SKM-1 (cell line): ENCODE data around the gene FRMPD3.
"Not testable (repeated sequence)": the region's sequence is repeated elsewhere in the genome, so short reads cannot be mapped to it uniquely, and the experiment has no call there.

Experiments
- DNase-seq: peaks from one replicate; lab custom pipeline; 2025; ENCODE audit not compliant: unreplicated experiment; lab: John Stamatoyannopoulos, UW

FRMPD3 gene

DNA sequence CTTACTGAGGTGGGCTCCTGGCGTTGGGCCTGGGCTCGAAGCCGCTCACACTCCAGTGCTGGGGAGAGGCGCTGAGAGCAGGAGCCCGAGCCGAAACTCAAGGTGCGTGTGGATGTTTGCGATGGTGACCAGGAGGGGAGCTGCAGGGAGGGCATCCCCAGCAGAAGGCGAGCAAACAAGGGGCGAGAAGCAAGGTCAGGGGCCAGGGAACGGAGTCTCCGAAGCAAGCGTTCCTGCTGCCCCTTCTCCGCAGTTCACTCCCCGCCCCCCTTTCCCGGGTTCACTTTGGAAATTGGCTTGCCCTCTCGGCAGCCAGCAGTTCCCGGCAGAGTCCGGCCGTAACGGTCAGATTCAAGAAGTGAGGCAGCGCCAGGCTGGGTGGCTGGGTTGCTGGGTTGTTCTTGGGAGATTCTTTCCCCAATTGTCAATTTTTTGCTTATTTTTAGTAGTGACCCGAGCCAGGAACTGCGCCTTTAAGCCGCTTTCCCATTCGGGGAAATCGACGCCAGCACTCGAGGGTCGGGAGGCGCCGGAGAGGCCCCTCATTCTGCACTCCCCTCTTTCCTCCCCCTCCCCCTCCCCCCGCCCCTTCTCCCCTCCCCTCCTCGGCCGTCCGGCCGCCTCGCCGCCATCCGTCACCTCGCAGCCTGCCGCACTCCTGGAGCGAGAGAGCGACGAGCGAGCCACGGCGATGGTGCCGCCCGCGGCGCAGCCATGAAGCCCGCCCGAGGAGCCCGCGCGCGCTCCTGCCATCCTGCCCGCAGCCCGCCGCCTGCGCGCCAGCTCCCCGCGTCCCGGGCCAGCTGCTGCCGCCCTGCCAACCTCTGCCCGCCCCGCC, at the start of gene FRMPD3:
TSS of gene FRMPD3 (plus strand) at position 655 of the 838 bp plus-strand sequence. CDS start 76,937 bp downstream, outside the sequence.
- DNase-seq, result peak; percentile 10

DNA sequence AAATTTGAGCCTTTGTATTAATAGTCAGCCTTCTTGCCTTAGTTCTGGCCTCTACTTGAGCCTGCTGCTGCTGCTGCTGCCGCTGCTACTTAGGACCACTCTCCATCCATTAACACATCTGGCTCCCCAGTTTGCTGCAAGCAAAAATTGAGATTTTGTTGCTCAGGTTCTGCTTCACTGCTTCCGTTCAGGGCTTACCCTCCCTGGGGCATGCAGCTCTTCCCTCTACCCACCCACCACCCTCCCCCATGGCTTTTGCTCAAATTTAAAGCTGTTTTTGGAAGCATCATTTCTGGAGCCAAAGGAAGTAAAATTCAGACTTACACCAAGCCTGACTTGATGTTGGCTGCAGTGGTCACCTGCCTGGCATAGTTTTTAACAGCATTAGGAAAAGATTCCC, 28.9 kb upstream of the FRMPD3 start:
- no peak for DNase-seq

DNA sequence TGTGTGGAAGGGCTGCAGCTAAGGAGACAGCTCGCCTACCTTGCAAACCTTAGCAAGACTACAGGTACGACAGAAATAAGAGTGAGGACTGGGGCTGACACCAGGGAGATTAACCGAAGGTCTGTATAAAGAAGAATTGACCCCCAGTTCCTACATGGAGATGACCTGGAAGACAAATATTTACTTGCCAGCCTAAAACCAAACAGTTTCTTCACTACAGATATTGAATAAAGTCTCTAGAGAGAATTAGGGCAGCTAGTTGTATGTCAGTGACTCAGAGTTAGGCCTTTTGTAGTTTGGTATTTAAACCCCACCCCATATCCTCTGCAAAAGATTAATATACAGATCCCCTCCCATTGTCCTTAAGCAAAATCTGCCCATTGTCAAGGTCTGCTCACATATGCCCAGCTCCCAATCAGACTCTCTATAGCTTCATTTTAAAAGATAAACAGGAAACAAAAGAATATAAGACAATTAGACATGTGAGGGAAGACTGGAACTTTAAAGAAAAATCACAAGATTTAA, 28.1 kb upstream of the FRMPD3 start:
- no peak for DNase-seq

DNA sequence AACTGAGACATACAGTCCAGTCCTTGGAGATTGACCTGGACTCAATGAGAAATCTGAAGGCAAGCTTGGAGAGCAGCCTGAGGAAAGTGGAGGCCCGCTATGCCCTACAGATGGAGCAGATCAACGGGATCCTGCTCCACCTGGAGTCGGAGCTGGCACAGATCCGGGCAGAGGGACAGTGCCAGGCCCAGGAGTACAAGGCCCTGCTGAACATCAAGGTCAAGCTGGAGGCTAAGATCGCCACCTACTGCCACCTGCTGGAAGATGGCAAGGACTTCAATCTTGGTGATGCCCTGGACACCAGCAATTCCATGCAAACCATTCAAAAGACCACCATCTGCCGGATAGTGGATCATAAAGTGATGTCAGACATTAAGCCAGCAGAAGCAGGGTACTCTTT, 20.4 kb upstream of the FRMPD3 start:
- no peak for DNase-seq

DNA sequence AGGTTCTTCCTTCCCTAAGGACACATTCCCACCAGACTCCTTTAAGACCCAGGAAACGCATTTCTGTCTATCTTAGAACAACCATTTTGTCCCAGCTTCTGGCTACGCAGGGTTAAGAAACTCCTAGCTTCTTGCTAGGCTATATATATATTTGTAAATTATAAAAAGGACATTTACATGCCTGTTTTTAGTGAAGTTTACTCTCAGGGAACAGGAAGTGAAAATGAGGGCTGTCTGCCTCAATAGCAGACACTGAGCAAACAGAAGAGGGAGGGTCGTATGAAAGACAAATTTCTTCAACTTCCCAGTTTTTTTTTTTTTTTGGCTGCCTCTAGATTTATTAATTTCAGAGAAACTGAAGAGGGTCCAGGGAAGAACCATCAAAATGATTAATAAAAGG, 9.3 kb upstream of the FRMPD3 start:
- DNase-seq, result no peak

DNA sequence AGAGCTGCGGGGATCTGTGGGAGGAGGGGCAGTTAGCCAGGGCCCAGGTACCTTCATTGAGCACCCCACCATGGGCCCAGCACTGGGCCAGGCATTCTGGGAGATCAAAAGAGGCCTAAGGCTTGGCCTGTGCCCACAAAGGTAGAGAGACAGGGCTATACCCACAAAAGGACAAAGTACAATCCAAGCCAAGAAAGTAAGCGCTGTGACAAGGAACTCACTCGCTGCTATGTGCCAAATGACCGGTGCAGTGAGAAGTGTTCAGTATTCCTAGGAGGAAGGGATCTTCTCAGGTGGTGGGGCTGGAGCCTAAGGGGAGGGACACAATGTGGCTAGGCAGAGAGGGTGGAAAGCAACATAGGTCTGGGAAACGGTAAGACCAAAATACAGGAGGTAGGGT, 8.8 kb upstream of the FRMPD3 start:
- no peak for DNase-seq

DNA sequence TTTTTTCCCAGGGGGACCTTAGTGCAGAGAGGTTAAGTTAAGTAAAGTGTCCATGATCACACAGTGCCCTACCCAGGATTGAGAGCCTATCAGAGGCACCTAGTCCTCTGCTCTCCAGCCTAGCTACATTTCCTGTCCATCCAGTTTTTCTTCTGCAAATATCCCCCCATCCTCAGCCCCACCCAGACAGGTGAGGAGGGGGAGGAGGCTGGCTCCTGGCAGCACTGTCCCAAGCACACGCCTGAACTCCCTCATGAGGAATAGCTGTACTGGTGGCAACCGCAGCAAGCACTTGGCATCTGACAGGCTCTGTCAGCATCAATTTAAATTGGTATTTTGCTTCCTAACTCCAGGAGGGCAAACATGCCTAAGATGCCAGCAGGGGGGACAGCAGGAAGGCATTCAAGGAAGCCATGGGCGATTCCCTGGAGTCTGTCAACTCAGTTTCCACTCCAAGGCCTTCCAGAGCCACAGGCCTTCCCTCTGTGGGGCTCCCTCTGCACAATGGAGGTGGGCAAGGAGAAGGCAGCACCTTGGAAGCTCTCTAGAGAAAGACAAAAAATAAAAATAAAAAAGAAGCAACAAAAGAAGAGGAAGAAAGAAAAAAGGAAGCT, 6.4 kb upstream of the FRMPD3 start:
- no peak for DNase-seq

DNA sequence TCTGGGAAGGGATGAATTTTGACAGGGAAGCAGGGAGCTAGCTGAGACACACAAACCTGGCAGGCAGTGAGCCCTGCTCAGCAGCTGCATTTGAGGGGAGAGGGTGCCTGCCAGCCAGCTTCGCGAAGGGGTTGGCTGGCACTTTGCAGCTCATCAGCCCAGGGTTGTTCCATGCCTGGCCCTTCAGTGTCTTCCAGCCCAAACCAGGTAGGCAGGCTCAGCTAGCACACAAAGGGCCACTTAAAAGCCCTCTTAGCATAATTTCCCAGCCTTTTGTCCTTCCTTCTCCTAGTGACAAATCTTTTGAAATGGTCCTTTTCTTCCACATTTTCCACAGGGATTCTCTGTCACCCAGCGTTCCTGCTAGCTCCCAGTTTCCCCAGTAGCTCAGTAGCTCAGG, 4.3 kb upstream of the FRMPD3 start:
- DNase-seq, result no peak

DNA sequence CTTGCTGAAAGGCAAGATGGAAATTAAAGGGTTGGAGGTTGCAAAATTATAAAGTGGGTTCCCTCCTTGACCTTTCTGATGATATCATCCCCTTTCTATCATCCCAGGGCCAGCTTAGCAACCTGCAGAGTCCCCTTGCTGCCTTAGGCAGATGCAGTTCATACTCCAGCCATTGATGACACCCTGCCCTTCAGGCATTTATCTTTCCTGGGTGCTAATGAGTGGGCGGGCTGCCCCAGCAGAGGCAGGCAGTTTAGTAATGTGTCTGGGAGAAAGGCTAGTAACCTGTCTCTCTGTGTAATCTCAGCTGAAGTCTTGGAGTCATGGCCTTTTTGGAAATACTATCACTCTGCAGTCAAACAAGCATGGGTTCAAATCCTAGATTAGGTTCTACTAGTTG, 3.8 kb upstream of the FRMPD3 start:
- DNase-seq, result no peak

DNA sequence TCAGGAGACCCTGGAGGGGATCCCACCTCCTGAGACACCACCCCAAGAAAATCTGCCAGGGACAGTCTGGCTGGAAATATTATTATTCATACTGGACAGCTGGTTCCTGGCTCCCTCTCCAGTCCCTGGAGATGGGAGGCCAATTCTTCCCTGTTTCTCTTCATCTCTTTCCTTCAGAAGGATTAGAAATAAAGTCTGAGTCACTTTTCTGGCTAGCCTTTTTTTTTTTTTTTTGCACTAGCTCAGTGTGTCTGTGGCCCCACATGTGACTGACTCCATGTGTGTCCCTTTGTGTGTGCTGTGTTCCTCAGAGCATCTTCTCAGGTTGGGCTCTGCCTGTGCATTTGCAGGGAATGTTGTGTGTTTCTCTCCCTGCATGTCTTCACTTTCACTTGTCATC, 1.8 kb upstream of the FRMPD3 start:
- no peak for DNase-seq

DNA sequence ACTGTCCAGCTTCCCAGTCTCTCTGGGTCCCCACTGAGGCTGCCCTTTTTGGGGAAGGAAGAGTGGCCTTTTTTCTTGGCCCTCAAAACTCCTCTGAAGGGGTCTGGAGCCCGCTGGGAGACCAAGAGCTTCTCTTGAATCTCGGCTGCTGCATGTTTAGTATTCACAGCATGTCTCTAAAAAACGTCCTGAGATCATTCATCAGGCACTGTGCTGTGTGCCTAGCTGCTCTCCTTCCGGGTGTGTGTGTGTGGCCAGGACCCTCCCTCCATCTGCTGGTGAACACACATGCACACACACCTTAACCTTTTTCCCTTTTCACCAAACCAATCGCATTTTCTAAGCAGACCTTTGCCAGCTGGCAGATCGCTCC, 841 bp upstream of the FRMPD3 start:
- DNase-seq, result no peak

DNA sequence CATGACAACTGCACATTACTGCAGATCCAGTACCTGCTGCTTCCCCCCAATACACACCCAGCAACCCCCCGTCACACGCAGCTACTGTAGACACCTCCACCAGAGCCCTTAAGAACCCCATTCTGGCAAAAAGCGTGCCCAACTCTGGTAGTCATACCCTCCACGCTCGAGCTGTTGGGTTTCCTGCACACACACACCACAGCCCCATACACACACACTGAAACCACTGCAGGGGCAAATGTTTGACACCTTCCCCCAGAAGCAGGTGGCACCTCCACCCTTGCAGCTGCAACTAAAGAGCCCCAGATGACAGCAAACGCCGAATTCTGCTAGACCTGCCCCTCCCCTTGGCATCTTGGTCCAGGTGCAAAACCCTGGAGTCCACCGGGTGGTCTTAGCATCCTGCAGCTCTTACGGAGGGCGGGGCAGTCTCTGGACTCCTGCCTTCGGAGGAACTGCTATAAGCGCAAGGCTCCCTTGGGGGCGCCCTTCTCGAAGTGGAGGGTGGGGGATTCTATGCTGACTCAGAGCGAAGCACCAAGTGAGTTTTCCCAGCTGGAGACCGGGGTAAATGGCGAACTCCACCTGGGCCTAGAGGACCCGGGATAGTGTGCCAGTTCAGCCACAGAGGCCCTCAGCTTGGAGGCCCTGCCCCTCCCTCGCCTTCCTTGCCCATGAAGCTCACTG, 1.5 kb downstream of the FRMPD3 start:
- DNase-seq, result no peak

DNA sequence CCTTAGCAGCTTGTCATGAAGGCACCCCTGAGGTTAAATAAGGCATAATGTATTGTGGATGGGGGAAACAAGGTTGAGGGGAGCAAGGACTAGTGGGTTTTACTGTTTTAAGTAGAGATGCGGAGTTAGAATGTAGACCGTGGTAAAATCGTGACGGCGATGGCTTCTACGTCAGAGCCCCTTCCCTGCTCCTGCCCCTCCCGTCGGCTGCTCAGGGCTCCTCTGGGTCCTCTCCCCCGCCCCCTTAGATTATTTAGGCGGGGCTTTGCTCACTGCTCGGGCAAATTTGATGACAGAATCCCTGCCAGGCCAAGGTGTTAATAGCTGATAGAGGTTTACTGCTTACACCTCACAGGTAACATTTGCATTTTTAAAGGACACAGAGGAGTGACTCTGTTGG, 2.3 kb downstream of the FRMPD3 start:
- DNase-seq, result no peak

DNA sequence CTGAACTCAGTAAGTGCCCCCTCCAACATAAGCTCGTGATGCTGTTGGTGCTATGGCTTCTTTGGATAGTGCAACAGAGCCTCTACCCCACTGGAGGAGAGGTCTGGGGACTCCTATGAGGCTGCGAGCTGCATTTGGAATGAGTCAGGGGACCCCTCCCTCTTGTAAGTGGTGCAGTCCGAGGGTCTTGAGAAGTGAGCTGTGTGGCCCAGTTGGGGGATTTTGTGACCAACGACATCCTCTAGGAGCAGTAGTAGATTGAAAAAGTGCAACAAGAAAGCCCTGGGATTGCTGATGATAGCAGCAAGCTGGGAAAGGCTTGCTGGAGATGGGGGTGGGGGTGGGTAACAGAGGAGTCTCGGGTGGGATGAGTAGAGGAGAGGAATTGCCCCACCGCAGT, 3.1 kb downstream of the FRMPD3 start:
- DNase-seq, result no peak

DNA sequence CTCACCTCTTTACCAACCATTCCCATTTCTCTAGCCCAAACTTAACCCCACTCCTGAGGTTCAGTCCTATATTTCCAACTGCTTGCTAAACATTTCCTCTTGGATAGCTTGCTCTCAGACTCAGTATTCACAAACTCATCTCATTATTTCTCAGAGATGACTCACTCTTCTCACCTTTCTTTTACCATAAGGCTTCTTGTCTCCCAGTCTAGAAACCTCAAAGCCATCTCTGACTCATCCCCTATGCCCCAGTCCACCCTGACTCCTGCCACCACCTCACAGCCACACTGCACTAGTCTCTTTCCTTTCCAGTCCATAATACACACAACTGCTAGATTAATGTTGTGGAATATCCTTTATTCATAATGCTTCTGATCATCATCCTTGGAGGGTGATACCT, 4.8 kb downstream of the FRMPD3 start:
- DNase-seq, result no peak

DNA sequence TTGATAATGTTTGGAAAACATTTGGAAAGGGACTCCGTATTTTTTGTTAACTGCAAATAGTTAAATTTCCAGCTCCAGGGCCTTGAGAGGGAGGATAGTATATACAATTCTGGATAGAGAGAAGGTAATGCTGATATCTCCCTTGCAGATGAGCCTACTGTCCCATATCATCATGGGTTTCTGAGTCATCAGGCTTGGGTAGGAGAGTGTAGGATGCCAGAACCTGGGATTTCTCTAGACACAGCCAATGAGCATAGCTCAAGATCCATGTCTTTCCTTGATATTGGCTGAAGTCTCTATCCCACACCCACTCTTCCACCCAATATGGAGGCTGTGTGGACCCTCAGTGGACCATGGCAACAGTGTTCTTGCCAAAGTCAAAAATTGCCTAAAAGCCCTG, 7.8 kb downstream of the FRMPD3 start:
- no peak for DNase-seq

DNA sequence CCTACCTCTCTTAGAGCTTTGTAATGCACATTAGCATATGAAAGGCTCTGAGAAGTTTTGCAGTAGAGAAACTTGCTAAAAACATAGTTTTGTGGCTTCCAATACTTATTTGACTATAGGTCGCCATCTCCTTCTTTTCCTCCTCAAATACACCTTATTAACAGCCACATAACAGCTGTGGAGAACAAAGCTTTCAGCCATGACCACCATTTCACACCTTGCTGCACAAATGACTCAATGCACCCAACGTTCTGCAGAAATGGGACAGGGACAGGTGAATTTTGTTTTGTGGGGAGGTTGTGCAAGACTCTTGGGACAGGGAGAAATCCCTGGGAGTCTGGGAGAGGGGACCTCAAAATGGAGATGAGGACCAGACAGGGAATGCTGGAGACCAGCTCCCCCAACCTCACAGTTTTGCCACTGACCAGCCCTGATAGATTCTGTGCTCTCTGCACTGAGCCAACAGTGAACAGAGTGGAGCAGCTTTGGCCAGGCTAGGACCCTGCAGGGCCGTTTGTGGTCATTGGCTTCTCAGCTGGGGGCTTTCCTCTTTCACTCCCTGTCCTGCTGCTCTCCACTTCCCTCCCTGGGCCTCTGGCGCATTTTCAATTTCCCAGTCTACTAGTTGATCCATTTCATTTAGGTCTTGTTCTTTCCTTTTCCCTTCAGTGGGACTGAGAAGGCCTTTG, 16.6 kb downstream of the FRMPD3 start:
- DNase-seq, result no peak

DNA sequence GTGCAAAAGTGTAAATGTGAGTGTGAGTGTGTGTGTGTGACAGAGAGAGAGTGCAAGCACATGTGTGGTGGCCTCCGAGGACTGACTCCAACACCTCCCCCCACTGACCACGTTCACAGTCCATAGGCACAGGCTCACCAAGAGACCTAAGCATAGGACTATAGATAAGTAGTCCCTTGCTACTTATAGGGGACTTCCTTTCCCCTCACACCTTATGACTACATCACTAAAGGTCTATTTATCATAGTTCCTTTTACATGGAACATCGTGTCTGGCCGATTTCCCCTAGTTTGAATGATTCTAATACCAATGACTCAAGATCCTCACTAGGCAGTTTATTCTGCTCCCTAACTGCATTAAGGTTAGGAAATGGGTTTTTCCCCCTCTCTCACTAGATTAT, 17.8 kb downstream of the FRMPD3 start:
- no peak for DNase-seq

DNA sequence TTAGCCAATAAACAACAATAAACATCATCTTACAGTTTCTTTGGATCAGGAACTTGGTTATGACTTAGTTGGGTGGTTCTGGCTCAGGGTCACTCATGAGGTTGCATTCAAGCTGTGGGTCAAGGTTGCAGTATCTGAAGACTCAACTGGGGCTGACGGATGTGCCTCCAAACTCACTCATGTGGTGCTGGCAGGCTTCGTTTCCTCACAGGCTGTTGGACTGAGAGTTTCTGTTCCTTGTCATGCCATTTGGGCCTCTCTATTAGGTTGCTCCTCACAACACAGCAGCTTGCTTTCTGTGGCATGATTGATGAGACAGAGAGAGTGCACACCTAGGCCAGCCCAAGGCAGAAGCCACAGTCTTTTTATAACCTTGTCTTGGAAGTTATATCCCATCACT, 20.7 kb downstream of the FRMPD3 start:
- no peak for DNase-seq

DNA sequence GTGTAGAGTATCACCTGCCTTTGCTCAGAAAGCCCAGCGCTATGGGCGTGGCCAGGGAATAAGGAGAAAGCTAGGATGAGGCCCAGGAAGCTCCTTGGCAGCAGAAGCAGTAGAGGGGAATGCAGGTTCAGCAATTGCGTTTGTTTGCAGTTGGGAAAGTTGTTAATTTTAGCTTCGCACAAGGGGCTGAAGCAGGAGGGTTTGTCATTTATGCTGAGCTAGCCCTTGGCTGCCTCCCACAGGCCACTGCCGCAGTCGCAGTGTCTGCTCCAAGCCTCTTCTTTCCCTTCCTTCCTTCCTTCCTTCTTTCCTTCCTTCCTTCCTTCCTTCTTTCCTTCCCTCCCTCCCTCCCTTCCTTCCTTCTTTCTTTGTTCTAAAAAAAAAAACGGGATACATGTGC, 21.5 kb downstream of the FRMPD3 start:
- no peak for DNase-seq

DNA sequence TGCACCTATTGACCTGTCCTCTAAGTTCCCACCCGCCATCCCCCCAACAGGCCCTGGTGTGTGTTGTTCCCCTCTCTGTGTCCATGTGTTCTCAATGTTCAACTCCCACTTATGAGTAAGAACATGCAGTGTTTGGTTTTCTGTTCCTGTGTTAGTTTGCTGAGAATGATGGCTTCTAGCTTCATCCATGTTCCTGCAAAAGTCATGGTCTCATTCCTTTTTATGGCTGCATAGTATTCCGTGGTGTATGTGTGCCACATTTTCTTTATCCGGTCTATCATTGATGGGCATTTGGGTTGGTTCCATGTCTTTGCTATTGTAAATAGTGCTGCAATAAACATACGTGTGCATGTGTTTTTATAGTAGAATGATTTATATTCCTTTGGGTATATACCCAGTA, 22.0 kb downstream of the FRMPD3 start:
- DNase-seq, result not testable (repeated sequence)
